CMK (cell line): ENCODE results near the gene CA10.

Experiments used
- DNase-seq: peaks from one replicate; pipeline ENCODE4 v3.0.0-alpha.2; 2010; ENCODE audit warnings: low read depth

Gene CA10

GRCh38 chr17:51763058-51763457, 395.5 kb downstream of the CA10 start:
- DNase-seq, result no peak

GRCh38 chr17:51761105-51761504, 397.4 kb downstream of the CA10 start:
- no peak for DNase-seq

- no peak for DNase-seq
These were observed 399.3 kb downstream of the CA10 start for GRCh38 chr17:51759260-51759659.

GRCh38 chr17:51751072-51751471, 407.4 kb downstream of the CA10 start:
- no peak for DNase-seq

GRCh38 chr17:51748749-51749604, 409.5 kb downstream of the CA10 start:
- DNase-seq, result no peak

GRCh38 chr17:51746421-51746820, 412.1 kb downstream of the CA10 start:
- DNase-seq, result no peak

GRCh38 chr17:51745993-51746392, 412.5 kb downstream of the CA10 start:
- DNase-seq, result no peak

- no peak for DNase-seq
These were observed 415.0 kb downstream of the CA10 start for GRCh38 chr17:51743477-51743876.

- DNase-seq, result no peak
These were observed 415.9 kb downstream of the CA10 start for GRCh38 chr17:51742571-51742970.

- no peak for DNase-seq
These were observed 417.1 kb downstream of the CA10 start for GRCh38 chr17:51741458-51741857.

GRCh38 chr17:51740531-51740930, 418.0 kb downstream of the CA10 start:
- no peak for DNase-seq

GRCh38 chr17:51739245-51739886, 419.1 kb downstream of the CA10 start:
- DNase-seq, result no peak

- no peak for DNase-seq
These were observed 422.2 kb downstream of the CA10 start for GRCh38 chr17:51736356-51736755.

- DNase-seq, result no peak
These were observed 423.5 kb downstream of the CA10 start for GRCh38 chr17:51734976-51735375.

GRCh38 chr17:51734462-51734861, 424.1 kb downstream of the CA10 start:
- no peak for DNase-seq

GRCh38 chr17:51733166-51733565, 425.3 kb downstream of the CA10 start:
- DNase-seq, result no peak

GRCh38 chr17:51731941-51732722, 426.4 kb downstream of the CA10 start:
- no peak for DNase-seq

GRCh38 chr17:51730303-51731050, 428.0 kb downstream of the CA10 start:
- no peak for DNase-seq

GRCh38 chr17:51725185-51725584, 433.3 kb downstream of the CA10 start:
- DNase-seq, result no peak

- DNase-seq, result no peak
These were observed 434.4 kb downstream of the CA10 start for GRCh38 chr17:51724043-51724580.

GRCh38 chr17:51722994-51723393, 435.5 kb downstream of the CA10 start:
- no peak for DNase-seq

- DNase-seq, result no peak
These were observed 436.8 kb downstream of the CA10 start for GRCh38 chr17:51721730-51722129.
